MCF 10A (cell line): Measurements from ENCODE around the gene GPC6. TPM values are rescaled to one million over a fixed set of nuclear protein-coding genes. Genes with fewer than 3 reads are reported as not detected.

Source experiments
- BruUV-seq: library from RNA; stranded (reverse); fragments of 400-500 nt; replicated peaks from 2 replicates; lab custom pipeline; 2021; lab: Mats Ljungman, UMichigan
- CTCF ChIA-PET: fragments of 300-600 bp; sonication (Branson Sonifier 250); formaldehyde crosslinking; extraction: SDS; loops from one replicate; lab custom pipeline; 2021; ENCODE audit warnings: antibody characterized with exemption, inconsistent platforms; lab: Yijun Ruan, JAX
- POLR2A ChIA-PET: fragments of 300-600, 350-650 bp; sonication (Branson Sonifier 250); formaldehyde crosslinking; extraction: SDS; loops from one replicate; lab custom pipeline; 2020; ENCODE audit warnings: antibody characterized with exemption, inconsistent platforms; lab: Yijun Ruan, JAX
- DNase-seq: peaks from one replicate; pipeline ENCODE4 v3.0.0-alpha.2; 2018; ENCODE audit not compliant: unreplicated experiment
- H3K27ac Mint-ChIP-seq: one replicate; pipeline ENCODE4 v1.8.0; 2022; ENCODE audit warnings: mild to moderate bottlenecking, low read depth, mixed read lengths; ENCODE audit not compliant: unreplicated experiment
- H3K27me3 Mint-ChIP-seq: one replicate; pipeline ENCODE4 v1.8.0; 2022; ENCODE audit warnings: mixed read lengths; ENCODE audit not compliant: insufficient read depth, unreplicated experiment
- H3K36me3 Mint-ChIP-seq: one replicate; pipeline ENCODE4 v1.8.0; 2022; ENCODE audit warnings: mild to moderate bottlenecking, moderate library complexity, mixed read lengths; ENCODE audit not compliant: insufficient read depth, unreplicated experiment
- H3K4me1 Mint-ChIP-seq: one replicate; pipeline ENCODE4 v1.8.0; 2022; ENCODE audit warnings: mixed read lengths; ENCODE audit not compliant: insufficient read depth, unreplicated experiment
- H3K4me3 Mint-ChIP-seq: one replicate; pipeline ENCODE4 v1.8.0; 2022; ENCODE audit warnings: mild to moderate bottlenecking, moderate library complexity, mixed read lengths; ENCODE audit not compliant: unreplicated experiment
- H3K9me3 Mint-ChIP-seq: one replicate; pipeline ENCODE4 v1.8.0; 2022; ENCODE audit warnings: mixed read lengths; ENCODE audit not compliant: unreplicated experiment
- intact Hi-C: fragments of 100-400 bp; cut with micrococcal nuclease; formaldehyde crosslinking; loops from 2 replicates; pipeline ENCODE4 v1.14.1; 2022
- total RNA-seq: library from RNA; stranded (reverse); gene quantifications from 2 replicates; pipeline ENCODE4 v1.2.3, GENCODE V29; 2022
- TF ChIP-seq, protein P1 (sequence below): fragments of 200-600 bp; IDR thresholded peaks from one replicate; pipeline ENCODE4 v1.8.0; 2022; ENCODE audit warnings: antibody characterized with exemption, mild to moderate bottlenecking; ENCODE audit not compliant: unreplicated experiment

Gene GPC6
- total RNA-seq, 1 experiment from 2014 or later: 8.4 TPM

DNA sequence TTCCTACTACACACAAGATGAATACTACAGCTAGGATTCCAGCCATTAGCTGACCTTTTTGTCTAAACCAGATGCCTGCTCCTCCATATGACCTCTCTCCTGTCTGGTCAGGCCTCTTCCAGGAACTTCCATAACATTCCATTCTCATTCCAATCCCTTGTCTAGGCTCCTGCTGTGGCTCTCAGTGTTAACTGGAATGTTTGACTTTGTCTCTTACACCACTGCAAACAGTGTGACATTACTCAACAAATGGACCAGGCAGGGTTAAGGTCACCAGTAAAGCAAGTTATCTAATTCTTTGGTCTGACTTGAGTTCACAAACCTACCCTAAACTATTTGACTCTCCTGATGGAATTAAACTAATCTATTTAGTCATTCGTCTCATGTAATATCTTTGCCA, 2.1 kb upstream of the GPC6 start:
- ChIA-PET POLR2A (no interaction called here), CTCF (no interaction called here)
- H3K9me3 Mint-ChIP-seq: no peaks in the 10 kb centered on the region
- H3K27ac Mint-ChIP-seq: no peak overlapping the region
- no peak overlapping the region for H3K4me3 Mint-ChIP-seq
- H3K36me3 Mint-ChIP-seq: peaks cover 6% of the 10 kb centered on the region
- no TSS peak for BruUV-seq
- no peaks in the 10 kb centered on the region for H3K27me3 Mint-ChIP-seq
- no peak for DNase-seq
- peaks cover 32% of the 10 kb centered on the region for H3K4me1 Mint-ChIP-seq
- TF ChIP-seq, protein P1, sequence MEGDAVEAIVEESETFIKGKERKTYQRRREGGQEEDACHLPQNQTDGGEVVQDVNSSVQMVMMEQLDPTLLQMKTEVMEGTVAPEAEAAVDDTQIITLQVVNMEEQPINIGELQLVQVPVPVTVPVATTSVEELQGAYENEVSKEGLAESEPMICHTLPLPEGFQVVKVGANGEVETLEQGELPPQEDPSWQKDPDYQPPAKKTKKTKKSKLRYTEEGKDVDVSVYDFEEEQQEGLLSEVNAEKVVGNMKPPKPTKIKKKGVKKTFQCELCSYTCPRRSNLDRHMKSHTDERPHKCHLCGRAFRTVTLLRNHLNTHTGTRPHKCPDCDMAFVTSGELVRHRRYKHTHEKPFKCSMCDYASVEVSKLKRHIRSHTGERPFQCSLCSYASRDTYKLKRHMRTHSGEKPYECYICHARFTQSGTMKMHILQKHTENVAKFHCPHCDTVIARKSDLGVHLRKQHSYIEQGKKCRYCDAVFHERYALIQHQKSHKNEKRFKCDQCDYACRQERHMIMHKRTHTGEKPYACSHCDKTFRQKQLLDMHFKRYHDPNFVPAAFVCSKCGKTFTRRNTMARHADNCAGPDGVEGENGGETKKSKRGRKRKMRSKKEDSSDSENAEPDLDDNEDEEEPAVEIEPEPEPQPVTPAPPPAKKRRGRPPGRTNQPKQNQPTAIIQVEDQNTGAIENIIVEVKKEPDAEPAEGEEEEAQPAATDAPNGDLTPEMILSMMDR: no peak
- intact Hi-C loops: loop anchor here (10.0 kb wide), 3 partner anchors 240 to 1040 kb away; no protein-coding TSS in a partner anchor

DNA sequence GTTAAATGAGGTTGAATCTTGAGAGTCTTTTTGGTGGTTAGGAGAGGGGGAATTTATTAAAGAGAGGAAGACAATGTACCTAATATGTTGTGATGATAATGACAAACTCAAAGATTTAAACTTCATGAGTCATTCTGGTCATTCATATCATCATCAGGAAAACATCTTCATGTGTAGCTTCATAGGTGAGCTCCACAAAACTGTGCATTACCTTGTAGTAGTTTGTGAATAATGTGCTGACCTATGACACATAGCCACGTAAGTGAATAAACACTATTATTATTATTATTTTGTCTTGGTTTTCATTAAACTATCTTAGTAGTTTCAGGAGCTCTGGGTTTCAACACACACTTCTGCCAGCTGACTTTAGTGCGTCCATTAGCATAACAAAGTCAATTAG, 997 bp upstream of the GPC6 start:
- TF ChIP-seq, protein P1: no peak
- intact Hi-C loops: loop anchor here (1.0 to 10.0 kb wide), 9 partner anchors 239 to 1041 kb away; no protein-coding TSS in a partner anchor
- Mint-ChIP-seq H3K4me1 (peaks cover 43% of the 10 kb centered on the region), H3K9me3 (no peaks in the 10 kb centered on the region), H3K4me3 (peak overlapping the region; percentile 93), H3K27me3 (no peaks in the 10 kb centered on the region), H3K36me3 (peaks cover 6% of the 10 kb centered on the region), H3K27ac (peak overlapping the region; percentile 86)
- no TSS peak for BruUV-seq
- ChIA-PET CTCF (interaction anchor here (0.7 to 2.2 kb wide), 4 partner anchors 8 to 1120 kb away, joined by 3 to 12 read pairs (median 6); no protein-coding TSS in a partner anchor), POLR2A (interaction anchor here (0.6 to 5.5 kb wide), 8 partner anchors 16 to 1120 kb away, joined by 3 to 64 read pairs (median 4); no protein-coding TSS in a partner anchor)
- no peak for DNase-seq

- Mint-ChIP-seq H3K4me3 (peak overlapping the region; percentile 93), H3K9me3 (no peaks in the 10 kb centered on the region), H3K4me1 (peaks cover 46% of the 10 kb centered on the region), H3K27ac (peak overlapping the region; percentile 86), H3K27me3 (no peaks in the 10 kb centered on the region), H3K36me3 (peaks cover 6% of the 10 kb centered on the region)
- intact Hi-C loops: loop anchor here (1.0 to 10.0 kb wide), 9 partner anchors 239 to 1041 kb away; no protein-coding TSS in a partner anchor
- CTCF ChIA-PET: interaction anchor here (0.5 to 2.2 kb wide), 9 partner anchors 8 to 1137 kb away, joined by 3 to 12 read pairs (median 4); no protein-coding TSS in a partner anchor
- no TSS peak for BruUV-seq
- POLR2A ChIA-PET: interaction anchor here (0.6 to 5.5 kb wide), 12 partner anchors 10 to 1136 kb away, joined by 3 to 64 read pairs (median 4); no protein-coding TSS in a partner anchor
- TF ChIP-seq, protein P1: no peak
- no peak for DNase-seq
Measured at GRCh38 chr13:93226065-93226622, 463 bp upstream of the GPC6 start.

GRCh38 chr13:93227280-93227877, 772 bp downstream of the GPC6 start:
- no TSS peak for BruUV-seq
- TF ChIP-seq, protein P1: no peak
- intact Hi-C loops: loop anchor here (1.0 to 10.0 kb wide), 9 partner anchors 237 to 1135 kb away; no protein-coding TSS in a partner anchor
- Mint-ChIP-seq H3K9me3 (no peaks in the 10 kb centered on the region), H3K36me3 (peaks cover 6% of the 10 kb centered on the region), H3K27ac (peak overlapping the region; percentile 86), H3K4me1 (peaks cover 46% of the 10 kb centered on the region), H3K4me3 (peak overlapping the region; percentile 93), H3K27me3 (no peaks in the 10 kb centered on the region)
- ChIA-PET POLR2A (interaction anchor here (0.6 to 5.5 kb wide), 15 partner anchors 13 to 1118 kb away, joined by 3 to 64 read pairs (median 4); no protein-coding TSS in a partner anchor), CTCF (interaction anchor here (0.6 to 4.0 kb wide), 12 partner anchors 10 to 1179 kb away, joined by 3 to 22 read pairs (median 4); no protein-coding TSS in a partner anchor)
- peak; percentile 67 for DNase-seq
